ENCODE measurements around the gene FLOT2. TPM values are rescaled to one million over a fixed set of nuclear protein-coding genes. Genes with fewer than 3 reads are reported as not detected.

The FLOT2 gene
- total and polyA plus RNA-seq, 3 experiments from 2014 or later, result 113 to 268 (median 115) TPM

DNA sequence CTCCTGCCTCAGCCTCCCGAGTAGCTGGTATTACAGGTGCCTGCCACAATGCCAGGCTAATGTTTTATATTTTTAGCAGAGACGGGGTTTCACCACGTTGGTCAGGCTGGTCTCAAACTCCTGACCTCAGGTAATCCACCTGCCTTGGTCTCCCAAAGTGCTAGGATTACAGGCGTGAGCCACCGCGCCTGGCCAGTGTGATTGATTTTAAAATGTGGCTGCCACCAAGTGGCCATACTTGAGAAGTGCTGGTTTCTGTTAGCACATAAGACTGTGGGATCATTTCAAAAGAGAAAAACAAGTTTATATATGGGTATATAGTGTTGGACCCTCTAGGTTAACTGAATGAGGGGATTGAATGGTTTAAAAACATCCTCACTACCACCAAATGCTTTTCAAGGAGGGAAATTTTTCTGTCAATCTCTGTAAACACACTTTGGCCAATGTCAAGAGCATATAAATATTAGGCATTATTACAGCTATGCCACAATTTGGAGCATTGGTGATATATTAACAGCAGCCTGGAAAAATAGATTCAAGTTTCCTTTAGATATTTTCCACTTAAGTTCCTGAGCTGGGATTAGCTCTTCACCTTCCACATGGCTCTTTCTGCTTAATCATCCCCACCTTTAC lies 18.9 kb upstream of the FLOT2 start:
- Histone ChIP-seq H3K27ac (ENCODE audit: low read depth, low read length) (no peak overlapping the region), H3K9me3 (ENCODE audit: low read length) (no peaks in the 10 kb centered on the region), H3K27me3 (ENCODE audit: insufficient read depth, low read length, poor library complexity, severe bottlenecking) (no peaks in the 10 kb centered on the region), H3K36me3 (ENCODE audit: insufficient read depth, low read length) (peaks cover 89% of the 10 kb centered on the region), H3K4me1 (ENCODE audit: insufficient read depth, low read length) (no peaks in the 10 kb centered on the region), H3K4me3 (ENCODE audit: low read length) (no peak overlapping the region)
- H3K27me3 Mint-ChIP-seq, result no peaks in the 10 kb centered on the region
- peaks cover 8 to 16% (median 15%) of the 10 kb centered on the region in 3 donors for H3K4me1 Mint-ChIP-seq
- no peaks in the 10 kb centered on the region for H3K9me3 Mint-ChIP-seq
- POLR2A ChIA-PET, result no interaction called here
- no peak overlapping the region for H3K4me3 Mint-ChIP-seq
- H3K36me3 Mint-ChIP-seq, result peaks cover 3 to 94% (median 30%) of the 10 kb centered on the region in 3 donors
- H3K27ac Mint-ChIP-seq, result peak overlapping the region; percentile 11 to 87 (median 72)
- CTCF ChIA-PET, result interaction anchor here (0.6 to 5.6 kb wide), 17 partner anchors 8 to 1952 kb away, joined by 3 to 29 read pairs (median 4); partner anchors contain the start of genes DHRS13, FLOT2, NEK8 and TLCD1
- peak in 4 of 5 donors; percentile 20 to 62 (median 38) for DNase-seq

DNA sequence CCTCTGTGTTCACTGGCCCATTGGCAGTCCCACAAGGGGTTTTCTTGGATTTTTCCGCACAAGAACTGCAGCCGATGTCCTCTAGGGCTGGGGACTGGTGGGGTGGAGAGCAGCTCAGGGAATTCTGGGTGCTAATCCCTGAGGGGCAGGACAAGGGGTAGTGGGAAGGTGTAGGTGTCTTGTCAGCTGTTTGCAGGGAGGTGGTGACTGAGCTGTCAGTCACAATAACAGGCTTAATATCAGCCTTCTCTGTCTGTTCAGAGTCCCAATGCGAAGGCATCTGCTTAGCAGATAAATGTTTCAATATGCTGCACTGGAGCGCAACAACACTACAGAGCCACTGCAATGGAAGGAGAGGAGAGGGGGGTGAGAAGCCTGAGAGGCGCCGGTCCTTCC lies 15.4 kb upstream of the FLOT2 start:
- no peak overlapping the region for H3K4me3 Mint-ChIP-seq
- DNase-seq, result no peak
- Histone ChIP-seq H3K27ac (ENCODE audit: low read depth, low read length) (no peak overlapping the region), H3K4me1 (ENCODE audit: insufficient read depth, low read length) (no peaks in the 10 kb centered on the region), H3K36me3 (ENCODE audit: insufficient read depth, low read length) (peaks cover 94% of the 10 kb centered on the region), H3K27me3 (ENCODE audit: insufficient read depth, low read length, poor library complexity, severe bottlenecking) (no peaks in the 10 kb centered on the region), H3K9me3 (ENCODE audit: low read length) (no peaks in the 10 kb centered on the region), H3K4me3 (ENCODE audit: low read length) (no peak overlapping the region)
- peak overlapping the region in 6 of 8 donors; percentile 18 to 85 (median 48) for H3K27ac Mint-ChIP-seq
- peaks cover 3 to 96% (median 29%) of the 10 kb centered on the region in 3 donors for H3K36me3 Mint-ChIP-seq
- ChIA-PET POLR2A (no interaction called here), CTCF (interaction anchor here (0.8 to 6.7 kb wide), 4 partner anchors 9 to 149 kb away, joined by 4 to 33 read pairs (median 4); partner anchors contain the start of gene DHRS13)
- peaks cover 5 to 15% (median 6%) of the 10 kb centered on the region in 3 donors for H3K4me1 Mint-ChIP-seq
- no peaks in the 10 kb centered on the region for H3K9me3 Mint-ChIP-seq
- no peaks in the 10 kb centered on the region for H3K27me3 Mint-ChIP-seq

DNA sequence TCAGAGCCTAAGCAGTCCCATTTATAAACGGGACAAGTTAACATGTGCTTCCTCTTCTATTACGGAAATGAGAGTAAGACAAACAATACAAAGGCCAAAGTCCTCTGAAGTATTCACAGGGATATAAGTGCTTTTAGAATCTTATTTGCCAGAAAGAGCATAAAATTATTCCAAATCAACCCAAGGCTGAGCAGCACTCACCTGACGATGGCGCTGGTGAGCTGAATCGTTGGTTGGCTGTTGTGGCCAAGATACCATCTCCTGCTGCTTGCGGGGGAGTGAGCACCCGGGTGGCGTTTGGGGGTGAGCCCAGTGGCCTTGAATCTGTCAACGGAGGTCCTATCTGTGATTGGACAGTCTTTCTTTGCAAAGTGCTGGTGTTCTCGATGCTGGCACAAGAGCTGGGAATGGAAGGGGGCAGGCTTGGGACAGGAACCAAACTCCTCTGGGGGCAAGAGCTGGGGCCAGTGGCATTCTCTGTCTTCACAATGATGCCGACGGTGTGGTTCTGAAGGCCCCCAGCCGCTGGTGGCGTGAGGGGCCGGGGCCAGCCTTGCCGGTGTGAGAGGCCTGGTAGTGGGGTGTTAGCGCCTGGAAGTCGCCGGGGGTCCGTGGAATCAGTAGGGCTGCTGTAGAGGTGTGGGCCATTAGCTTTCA lies 14.9 kb upstream of the FLOT2 start:
- ChIA-PET POLR2A (no interaction called here), CTCF (interaction anchor here (0.7 to 6.7 kb wide), 7 partner anchors 9 to 205 kb away, joined by 3 to 33 read pairs (median 4); partner anchors contain the start of gene DHRS13)
- Histone ChIP-seq H3K9me3 (ENCODE audit: low read length) (no peaks in the 10 kb centered on the region), H3K27me3 (ENCODE audit: insufficient read depth, low read length, poor library complexity, severe bottlenecking) (no peaks in the 10 kb centered on the region), H3K4me3 (ENCODE audit: low read length) (no peak overlapping the region), H3K27ac (ENCODE audit: low read depth, low read length) (no peak overlapping the region), H3K4me1 (ENCODE audit: insufficient read depth, low read length) (no peaks in the 10 kb centered on the region), H3K36me3 (ENCODE audit: insufficient read depth, low read length) (peaks cover 93% of the 10 kb centered on the region)
- Mint-ChIP-seq H3K36me3 (peaks cover 3 to 96% (median 30%) of the 10 kb centered on the region in 3 donors), H3K27me3 (no peaks in the 10 kb centered on the region), H3K4me3 (no peak overlapping the region), H3K4me1 (peaks cover 5 to 15% (median 6%) of the 10 kb centered on the region in 3 donors), H3K9me3 (no peaks in the 10 kb centered on the region), H3K27ac (peak overlapping the region in 5 of 8 donors; percentile 18 to 64 (median 50))
- DNase-seq, result no peak

DNA sequence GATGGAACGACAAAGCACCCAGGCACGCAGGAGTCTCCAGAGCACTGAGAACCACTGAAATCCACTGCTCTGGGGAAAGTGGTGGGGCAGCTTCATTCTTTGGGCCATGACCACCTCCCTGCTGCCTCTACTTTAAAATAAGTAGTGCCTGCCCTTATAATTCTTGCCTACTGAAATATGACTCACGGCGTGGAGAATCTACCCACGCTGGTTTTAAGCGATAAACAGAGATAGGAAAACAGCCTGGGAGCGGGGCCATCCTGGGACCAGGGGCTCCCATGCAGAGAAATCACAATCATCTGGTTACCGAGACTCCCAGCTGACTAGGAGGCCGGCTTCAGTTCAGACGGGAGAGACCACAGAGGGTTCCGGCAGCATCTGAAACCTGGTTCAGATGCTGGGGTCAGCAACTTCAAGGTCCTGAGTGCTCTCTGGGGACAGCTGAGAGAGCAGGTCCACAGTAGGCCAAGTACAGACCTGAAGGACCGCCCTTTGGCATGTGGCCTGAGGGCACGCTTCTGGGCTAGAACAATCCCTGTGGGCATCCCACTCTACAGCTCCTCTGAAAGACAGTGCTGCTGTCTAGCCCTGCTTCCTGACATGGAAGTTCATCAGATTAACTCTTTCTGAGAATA lies 14.0 kb upstream of the FLOT2 start:
- no peaks in the 10 kb centered on the region for H3K27me3 ChIP-seq (ENCODE audit: insufficient read depth, low read length, poor library complexity, severe bottlenecking)
- H3K36me3 Mint-ChIP-seq, result peaks cover 3 to 96% (median 28%) of the 10 kb centered on the region in 3 donors
- H3K27ac Mint-ChIP-seq, result no peak overlapping the region

DNA sequence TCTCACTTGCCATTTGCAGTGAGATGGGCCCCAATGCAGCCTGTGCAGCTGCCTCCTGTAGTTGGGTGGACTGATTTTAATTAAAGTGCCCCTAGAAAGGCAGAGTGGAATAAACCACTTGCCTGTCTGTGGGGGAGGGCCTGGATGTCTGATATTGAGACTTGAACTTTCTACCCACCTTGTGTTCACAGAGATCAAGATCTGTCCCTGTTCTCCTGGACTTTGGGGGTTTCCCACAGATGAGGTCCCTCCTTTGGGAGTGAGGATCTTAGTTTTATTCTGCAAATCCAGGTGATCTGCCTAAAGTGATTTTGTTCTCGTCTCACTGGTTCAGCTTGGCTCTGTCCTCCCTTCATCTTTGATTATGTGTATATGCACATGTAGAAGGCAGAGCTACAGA lies 13.0 kb upstream of the FLOT2 start:
- H3K4me1 ChIP-seq (ENCODE audit: insufficient read depth, low read length), result no peaks in the 10 kb centered on the region
- Mint-ChIP-seq H3K4me3 (no peak overlapping the region), H3K27me3 (no peaks in the 10 kb centered on the region), H3K4me1 (peaks cover 0 to 8% (median 1%) of the 10 kb centered on the region in 3 donors), H3K36me3 (peaks cover 3 to 95% (median 23%) of the 10 kb centered on the region in 3 donors), H3K9me3 (no peaks in the 10 kb centered on the region), H3K27ac (peak overlapping the region in 2 of 8 donors; percentile 46 to 50)
- ChIA-PET CTCF (interaction anchor here (1.1 to 6.7 kb wide), 6 partner anchors 15 to 184 kb away, joined by 4 to 33 read pairs (median 7); partner anchors contain the start of gene TLCD1), POLR2A (interaction anchor here (0.7 kb wide), 1 partner anchor 13 kb away, joined by 3 read pairs; the partner anchor contains the start of gene FLOT2)
- no peaks in the 10 kb centered on the region for H3K27me3 ChIP-seq (ENCODE audit: insufficient read depth, low read length, poor library complexity, severe bottlenecking)
- H3K9me3 ChIP-seq (ENCODE audit: low read length), result no peaks in the 10 kb centered on the region
- H3K4me3 ChIP-seq (ENCODE audit: low read length), result no peak overlapping the region
- no peak for DNase-seq
- H3K27ac ChIP-seq (ENCODE audit: low read depth, low read length), result no peak overlapping the region
- peaks cover 82% of the 10 kb centered on the region for H3K36me3 ChIP-seq (ENCODE audit: insufficient read depth, low read length)

More for the DNA sequence above, 14.0 kb upstream of the FLOT2 start:
- Mint-ChIP-seq H3K4me1 (peaks cover 4 to 12% (median 4%) of the 10 kb centered on the region in 3 donors), H3K9me3 (no peaks in the 10 kb centered on the region), H3K27me3 (no peaks in the 10 kb centered on the region), H3K4me3 (no peak overlapping the region)
- ChIA-PET POLR2A (interaction anchor here (0.7 kb wide), 1 partner anchor 14 kb away, joined by 3 read pairs; the partner anchor contains the start of gene FLOT2), CTCF (interaction anchor here (1.2 to 6.7 kb wide), 6 partner anchors 14 to 206 kb away, joined by 4 to 33 read pairs (median 7); partner anchors contain the start of gene TLCD1)
- no peak for DNase-seq
- Histone ChIP-seq H3K36me3 (ENCODE audit: insufficient read depth, low read length) (peaks cover 92% of the 10 kb centered on the region), H3K9me3 (ENCODE audit: low read length) (no peaks in the 10 kb centered on the region), H3K4me1 (ENCODE audit: insufficient read depth, low read length) (no peaks in the 10 kb centered on the region), H3K4me3 (ENCODE audit: low read length) (no peak overlapping the region), H3K27ac (ENCODE audit: low read depth, low read length) (no peak overlapping the region)

DNA sequence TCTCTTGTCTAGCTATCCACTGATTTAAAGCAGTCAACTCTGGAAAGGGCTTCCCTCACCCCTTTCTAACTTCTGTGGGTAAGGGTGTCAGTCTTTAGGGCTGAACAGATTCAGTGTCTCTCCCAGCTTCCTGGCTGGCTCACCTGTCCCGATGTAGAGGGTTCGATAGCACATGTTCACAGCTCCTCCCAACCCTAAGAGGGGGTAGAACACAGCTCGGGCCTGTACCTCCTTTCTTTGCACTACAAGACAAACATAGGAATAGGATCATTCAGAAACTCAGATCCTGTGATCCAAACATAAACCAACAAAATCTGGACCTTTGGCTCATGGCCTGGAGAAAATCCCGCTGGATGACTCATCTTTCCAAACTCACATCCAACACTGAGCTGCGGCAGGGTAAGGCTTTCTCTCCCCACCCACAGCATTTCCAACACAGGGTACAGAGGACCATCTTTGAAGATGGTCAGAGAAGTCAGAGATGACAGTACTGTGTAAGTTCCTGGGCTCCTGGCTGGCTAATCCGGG lies 11.2 kb upstream of the FLOT2 start:
- Mint-ChIP-seq H3K4me1 (peaks cover 1 to 5% (median 5%) of the 10 kb centered on the region in 3 donors), H3K27ac (peak overlapping the region in 4 of 8 donors; percentile 5 to 75 (median 34)), H3K9me3 (no peaks in the 10 kb centered on the region), H3K4me3 (no peak overlapping the region), H3K36me3 (peaks cover 0 to 88% (median 11%) of the 10 kb centered on the region in 3 donors), H3K27me3 (no peaks in the 10 kb centered on the region)
- Histone ChIP-seq H3K4me3 (ENCODE audit: low read length) (no peak overlapping the region), H3K27ac (ENCODE audit: low read depth, low read length) (no peak overlapping the region), H3K4me1 (ENCODE audit: insufficient read depth, low read length) (no peaks in the 10 kb centered on the region), H3K27me3 (ENCODE audit: insufficient read depth, low read length, poor library complexity, severe bottlenecking) (no peaks in the 10 kb centered on the region), H3K9me3 (ENCODE audit: low read length) (no peaks in the 10 kb centered on the region), H3K36me3 (ENCODE audit: insufficient read depth, low read length) (peaks cover 66% of the 10 kb centered on the region)
- no peak for DNase-seq
- ChIA-PET POLR2A (interaction anchor here (1.1 kb wide), 1 partner anchor 182 kb away, joined by 3 read pairs; the partner anchor contains the start of gene TLCD1), CTCF (interaction anchor here (0.8 to 6.7 kb wide), 10 partner anchors 8 to 216 kb away, joined by 3 to 33 read pairs (median 6); partner anchors contain the start of gene TLCD1)

DNA sequence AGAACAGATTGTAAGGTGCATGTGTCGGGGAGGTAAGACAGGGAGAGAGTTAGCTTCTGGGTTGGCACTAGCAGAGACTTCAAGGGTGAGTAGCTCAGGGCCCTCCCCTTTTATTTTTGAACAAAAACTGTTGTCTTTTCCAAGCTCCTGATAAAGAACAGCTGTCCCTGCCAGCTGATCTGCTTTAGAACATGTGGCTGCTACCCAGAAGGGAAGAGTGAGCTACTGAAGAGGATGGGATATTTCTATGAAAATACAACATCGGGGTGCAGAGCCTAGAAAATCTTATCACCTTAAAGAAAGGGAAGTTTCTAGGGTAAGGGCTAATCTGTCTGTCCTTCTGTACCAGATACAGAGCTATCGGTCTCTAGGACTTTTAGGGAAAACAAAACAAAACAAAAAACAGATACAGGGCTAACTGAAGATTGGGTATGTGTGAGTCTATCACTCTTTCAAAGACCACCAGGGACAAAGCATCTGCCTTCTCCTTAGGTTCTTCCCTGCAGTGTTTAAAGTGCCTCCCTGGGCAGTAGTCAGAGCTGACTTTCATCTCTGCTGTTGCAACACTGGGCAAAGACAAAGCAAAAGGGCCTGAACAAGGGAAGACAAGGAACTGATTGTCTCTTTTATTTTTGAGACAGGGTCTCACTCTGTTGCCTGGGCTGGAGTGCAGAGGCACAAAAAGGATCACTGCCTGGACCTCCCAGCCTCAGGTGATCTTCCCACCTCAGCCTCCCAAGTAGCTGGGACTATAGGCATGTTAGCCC lies 10.4 kb upstream of the FLOT2 start:
- H3K36me3 ChIP-seq (ENCODE audit: insufficient read depth, low read length), result peaks cover 58% of the 10 kb centered on the region
- CTCF ChIA-PET, result interaction anchor here (0.8 to 6.7 kb wide), 11 partner anchors 9 to 216 kb away, joined by 3 to 33 read pairs (median 6); partner anchors contain the start of genes PHF12 and TLCD1

More for the DNA sequence above, 10.4 kb upstream of the FLOT2 start:
- H3K27me3 ChIP-seq (ENCODE audit: insufficient read depth, low read length, poor library complexity, severe bottlenecking), result no peaks in the 10 kb centered on the region
- H3K27ac ChIP-seq (ENCODE audit: low read depth, low read length), result no peak overlapping the region
- DNase-seq, result no peak
- no peak overlapping the region for H3K4me3 ChIP-seq (ENCODE audit: low read length)
- POLR2A ChIA-PET, result interaction anchor here (1.1 kb wide), 1 partner anchor 181 kb away, joined by 3 read pairs; the partner anchor contains the start of gene TLCD1
- H3K4me1 ChIP-seq (ENCODE audit: insufficient read depth, low read length), result peaks cover 7% of the 10 kb centered on the region
- H3K27ac Mint-ChIP-seq, result peak overlapping the region in 5 of 8 donors; percentile 4 to 64 (median 49)
- no peaks in the 10 kb centered on the region for H3K27me3 Mint-ChIP-seq
- peaks cover 0 to 80% (median 10%) of the 10 kb centered on the region in 3 donors for H3K36me3 Mint-ChIP-seq
- H3K9me3 ChIP-seq (ENCODE audit: low read length), result no peaks in the 10 kb centered on the region
- H3K4me3 Mint-ChIP-seq, result no peak overlapping the region
- H3K9me3 Mint-ChIP-seq, result no peaks in the 10 kb centered on the region
- H3K4me1 Mint-ChIP-seq, result peaks cover 6 to 11% (median 10%) of the 10 kb centered on the region in 3 donors
